Activated T-helper 1 cell treated with anti-CD3 and anti-CD28 coated beads, Interleukin-12 subunit alpha, Interleukin-12 subunit beta, Interleukin-2, Interleukin-4 antibody, amounts not matched to agents 30 ng/mL and 10 ng/mL and 1 ng/mL, durations not matched to agents 14 hours and 24 hours and 36 hours (primary cell): ENCODE results near the gene LMX1B. TPM values are rescaled to one million over a fixed set of nuclear protein-coding genes. Genes with fewer than 3 reads are reported as not detected.

Experiments
- DNase-seq: peaks from one replicate; pipeline ENCODE4 v3.0.0; 2021; ENCODE audit warnings: low spot score
- H3K27ac Mint-ChIP-seq: one replicate; pipeline ENCODE4 v1.8.0; 2021; ENCODE audit warnings: mild to moderate bottlenecking, mixed read lengths
- H3K27me3 Mint-ChIP-seq: one replicate; pipeline ENCODE4 v1.8.0; 2022; ENCODE audit warnings: mild to moderate bottlenecking, moderate library complexity, mixed read lengths; ENCODE audit not compliant: insufficient read depth
- H3K36me3 Mint-ChIP-seq: one replicate; pipeline ENCODE4 v1.8.0; 2021; ENCODE audit warnings: low read depth, mixed read lengths
- H3K4me1 Mint-ChIP-seq: one replicate; pipeline ENCODE4 v1.8.0; 2021; ENCODE audit warnings: low read depth, mixed read lengths
- H3K4me3 Mint-ChIP-seq: one replicate; pipeline ENCODE4 v1.8.0; 2021; ENCODE audit warnings: mild to moderate bottlenecking, moderate library complexity, mixed read lengths
- H3K9me3 Mint-ChIP-seq: one replicate; pipeline ENCODE4 v1.8.0; 2021; ENCODE audit warnings: mixed read lengths
- intact Hi-C: fragments of 100-400 bp; cut with micrococcal nuclease; formaldehyde crosslinking; loops from one replicate; pipeline ENCODE4 v1.15.1; 2024
- total RNA-seq: library from RNA; stranded (reverse); gene quantifications from 2 replicates; pipeline ENCODE4 v1.2.3, GENCODE V29; 2022

LMX1B gene
- total RNA-seq, 1 donor from 2014 or later, result not detected

GRCh38 chr9:126607731-126608130 lies 6.0 kb upstream of the LMX1B start:
- H3K27ac Mint-ChIP-seq, result no peak overlapping the region
- no peak overlapping the region for H3K4me3 Mint-ChIP-seq
- intact Hi-C loops, result no loop called here
- H3K27me3 Mint-ChIP-seq, result peaks cover 51% of the 10 kb centered on the region
- no peaks in the 10 kb centered on the region for H3K36me3 Mint-ChIP-seq
- peaks cover 4% of the 10 kb centered on the region for H3K4me1 Mint-ChIP-seq
- no peak for DNase-seq
- H3K9me3 Mint-ChIP-seq, result no peaks in the 10 kb centered on the region

- Mint-ChIP-seq H3K27me3 (peaks cover 54% of the 10 kb centered on the region), H3K4me3 (no peak overlapping the region), H3K9me3 (no peaks in the 10 kb centered on the region), H3K4me1 (peaks cover 4% of the 10 kb centered on the region), H3K27ac (no peak overlapping the region), H3K36me3 (no peaks in the 10 kb centered on the region)
- DNase-seq, result no peak
- intact Hi-C loops, result no loop called here
These were observed 5.2 kb upstream of the LMX1B start for GRCh38 chr9:126608551-126608950.

GRCh38 chr9:126609191-126609590 lies 4.5 kb upstream of the LMX1B start:
- no peaks in the 10 kb centered on the region for H3K9me3 Mint-ChIP-seq
- H3K36me3 Mint-ChIP-seq, result no peaks in the 10 kb centered on the region
- no peak overlapping the region for H3K27ac Mint-ChIP-seq
- DNase-seq, result no peak
- H3K27me3 Mint-ChIP-seq, result peaks cover 51% of the 10 kb centered on the region
- intact Hi-C loops, result no loop called here
- no peak overlapping the region for H3K4me3 Mint-ChIP-seq
- H3K4me1 Mint-ChIP-seq, result peaks cover 4% of the 10 kb centered on the region

- peaks cover 8% of the 10 kb centered on the region for H3K4me1 Mint-ChIP-seq
- DNase-seq, result no peak
- no peaks in the 10 kb centered on the region for H3K9me3 Mint-ChIP-seq
- intact Hi-C loops, result no loop called here
- no peaks in the 10 kb centered on the region for H3K36me3 Mint-ChIP-seq
- no peak overlapping the region for H3K4me3 Mint-ChIP-seq
- peaks cover 56% of the 10 kb centered on the region for H3K27me3 Mint-ChIP-seq
- H3K27ac Mint-ChIP-seq, result no peak overlapping the region
These were observed 3.9 kb upstream of the LMX1B start for GRCh38 chr9:126609711-126610388.

GRCh38 chr9:126611193-126611591 lies 2.5 kb upstream of the LMX1B start:
- no peak for DNase-seq
- Mint-ChIP-seq H3K27ac (peak overlapping the region; percentile 55), H3K27me3 (peaks cover 59% of the 10 kb centered on the region), H3K4me1 (peaks cover 8% of the 10 kb centered on the region), H3K4me3 (no peak overlapping the region), H3K9me3 (no peaks in the 10 kb centered on the region), H3K36me3 (no peaks in the 10 kb centered on the region)
- intact Hi-C loops, result loop anchor here (1.0 kb wide), 2 partner anchors 14 to 170 kb away; no protein-coding TSS in a partner anchor

- peaks cover 63% of the 10 kb centered on the region for H3K27me3 Mint-ChIP-seq
- H3K36me3 Mint-ChIP-seq, result no peaks in the 10 kb centered on the region
- H3K4me3 Mint-ChIP-seq, result no peak overlapping the region
- peaks cover 8% of the 10 kb centered on the region for H3K4me1 Mint-ChIP-seq
- peak; percentile 58 for DNase-seq
- H3K27ac Mint-ChIP-seq, result peak overlapping the region; percentile 55
- no peaks in the 10 kb centered on the region for H3K9me3 Mint-ChIP-seq
- intact Hi-C loops, result loop anchor here (1.0 kb wide), 2 partner anchors 14 to 170 kb away; no protein-coding TSS in a partner anchor
These were observed 2.0 kb upstream of the LMX1B start for GRCh38 chr9:126611592-126612325.

GRCh38 chr9:126612326-126612812 lies 1.4 kb upstream of the LMX1B start:
- intact Hi-C loops, result no loop called here

GRCh38 chr9:126612813-126613641 lies 701 bp upstream of the LMX1B start:
- intact Hi-C loops, result no loop called here
- Mint-ChIP-seq H3K36me3 (no peaks in the 10 kb centered on the region), H3K27ac (no peak overlapping the region), H3K9me3 (no peaks in the 10 kb centered on the region), H3K4me3 (no peak overlapping the region), H3K27me3 (peaks cover 64% of the 10 kb centered on the region), H3K4me1 (peaks cover 8% of the 10 kb centered on the region)
- DNase-seq, result no peak

More at GRCh38 chr9:126612326-126612812, 1.4 kb upstream of the LMX1B start:
- Mint-ChIP-seq H3K9me3 (no peaks in the 10 kb centered on the region), H3K4me1 (peaks cover 8% of the 10 kb centered on the region), H3K27ac (peak overlapping the region; percentile 27), H3K36me3 (no peaks in the 10 kb centered on the region), H3K4me3 (no peak overlapping the region), H3K27me3 (peaks cover 63% of the 10 kb centered on the region)
- DNase-seq, result no peak

- no peak for DNase-seq
- H3K4me1 Mint-ChIP-seq, result peaks cover 8% of the 10 kb centered on the region
- no peak overlapping the region for H3K4me3 Mint-ChIP-seq
- H3K9me3 Mint-ChIP-seq, result no peaks in the 10 kb centered on the region
- H3K27me3 Mint-ChIP-seq, result peaks cover 65% of the 10 kb centered on the region
- no peaks in the 10 kb centered on the region for H3K36me3 Mint-ChIP-seq
- intact Hi-C loops, result no loop called here
- H3K27ac Mint-ChIP-seq, result no peak overlapping the region
These were observed 343 bp downstream of the LMX1B start for GRCh38 chr9:126614088-126614454.

GRCh38 chr9:126614455-126615244 lies 922 bp downstream of the LMX1B start:
- peaks cover 65% of the 10 kb centered on the region for H3K27me3 Mint-ChIP-seq
- H3K4me1 Mint-ChIP-seq, result peaks cover 8% of the 10 kb centered on the region
- no peak for DNase-seq
- peak overlapping the region; percentile 34 for H3K27ac Mint-ChIP-seq
- intact Hi-C loops, result no loop called here
- H3K36me3 Mint-ChIP-seq, result no peaks in the 10 kb centered on the region
- H3K4me3 Mint-ChIP-seq, result no peak overlapping the region
- H3K9me3 Mint-ChIP-seq, result no peaks in the 10 kb centered on the region

- Mint-ChIP-seq H3K9me3 (no peaks in the 10 kb centered on the region), H3K27me3 (peaks cover 65% of the 10 kb centered on the region), H3K36me3 (no peaks in the 10 kb centered on the region), H3K4me3 (no peak overlapping the region), H3K4me1 (peaks cover 8% of the 10 kb centered on the region), H3K27ac (peak overlapping the region; percentile 52)
- intact Hi-C loops, result no loop called here
- DNase-seq, result peak; percentile 9
These were observed 1.6 kb downstream of the LMX1B start for GRCh38 chr9:126615245-126615790.
